Activated CD4-positive, alpha-beta memory T cell treated with anti-CD3 and anti-CD28 coated beads for 36 hours (primary cell): ENCODE data around the gene KRT33B. TPM values are rescaled to one million over a fixed set of nuclear protein-coding genes. Genes with fewer than 3 reads are reported as not detected.

Experiments
- CTCF ChIA-PET: fragments of 350-600 bp; sonication (Branson Sonifier 250); formaldehyde crosslinking; loops from one replicate; lab custom pipeline; 2021; ENCODE audit warnings: antibody characterized with exemption, inconsistent platforms; lab: Charles Lee
- POLR2A ChIA-PET: fragments of 350-600 bp; sonication (Branson Sonifier 250); formaldehyde crosslinking; loops from one replicate; lab custom pipeline; 2021; ENCODE audit warnings: antibody characterized with exemption; lab: Charles Lee
- DNase-seq: peaks from one replicate; pipeline ENCODE4 v3.0.0-alpha.2; 2020
- H3K27ac Mint-ChIP-seq: one replicate; pipeline ENCODE4 v1.8.0; 2021; ENCODE audit warnings: mixed read lengths
- H3K27me3 Mint-ChIP-seq: one replicate; pipeline ENCODE4 v1.8.0; 2021; ENCODE audit warnings: mixed read lengths
- H3K36me3 Mint-ChIP-seq: one replicate; pipeline ENCODE4 v1.8.0; 2021; ENCODE audit warnings: mixed read lengths
- H3K4me1 Mint-ChIP-seq: one replicate; pipeline ENCODE4 v1.8.0; 2021; ENCODE audit warnings: low read depth, mixed read lengths
- H3K4me3 Mint-ChIP-seq: one replicate; pipeline ENCODE4 v1.8.0; 2021; ENCODE audit warnings: mild to moderate bottlenecking, mixed read lengths
- H3K9me3 Mint-ChIP-seq: one replicate; pipeline ENCODE4 v1.8.0; 2021; ENCODE audit warnings: mixed read lengths
- intact Hi-C: fragments of 100-400 bp; cut with micrococcal nuclease; formaldehyde crosslinking; loops from one replicate; pipeline ENCODE4 v1.15.1; 2023
- total RNA-seq, 2 experiments: library from RNA; stranded (reverse); gene quantifications; one replicate each; pipeline ENCODE4 v1.2.3, GENCODE V29; 2021

KRT33B gene
- total RNA-seq: not detected

GRCh38 chr17:41369713-41370112 lies at the start of gene KRT33B:
Gene KRT33B, minus strand, starts transcription at chr17:41369813. Its CDS starts 63 bp downstream, at chr17:41369750.
- peaks cover 8% of the 10 kb centered on the region for H3K9me3 Mint-ChIP-seq
- no peak within 1 kb of the TSS for H3K27ac Mint-ChIP-seq
- DNase-seq: no peak
- no peaks in the 10 kb centered on the region for H3K27me3 Mint-ChIP-seq
- POLR2A ChIA-PET: no interaction called here
- H3K36me3 Mint-ChIP-seq: no peaks in the 10 kb centered on the region
- CTCF ChIA-PET: interaction anchor here (1.7 kb wide), 1 partner anchor 179 kb away, joined by 4 read pairs; no protein-coding TSS in a partner anchor
- intact Hi-C loops: no loop called here
- peaks cover 3% of the 10 kb centered on the region for H3K4me1 Mint-ChIP-seq
- H3K4me3 Mint-ChIP-seq: no peak within 1 kb of the TSS

- ChIA-PET POLR2A (no interaction called here), CTCF (interaction anchor here (0.8 to 1.5 kb wide), 7 partner anchors 10 to 547 kb away, joined by 3 to 8 read pairs (median 4); no protein-coding TSS in a partner anchor)
- no peak overlapping the region for H3K27ac Mint-ChIP-seq
- no peak overlapping the region for H3K4me3 Mint-ChIP-seq
- no peak for DNase-seq
- H3K27me3 Mint-ChIP-seq: no peaks in the 10 kb centered on the region
- intact Hi-C loops: no loop called here
- no peaks in the 10 kb centered on the region for H3K36me3 Mint-ChIP-seq
- peaks cover 3% of the 10 kb centered on the region for H3K4me1 Mint-ChIP-seq
- no peaks in the 10 kb centered on the region for H3K9me3 Mint-ChIP-seq
These were observed 48.7 kb upstream of the KRT33B start for GRCh38 chr17:41418116-41418860.

GRCh38 chr17:41417576-41418015 lies 48.0 kb upstream of the KRT33B start:
- no peaks in the 10 kb centered on the region for H3K27me3 Mint-ChIP-seq
- H3K4me3 Mint-ChIP-seq: no peak overlapping the region
- H3K36me3 Mint-ChIP-seq: no peaks in the 10 kb centered on the region
- POLR2A ChIA-PET: no interaction called here
- peaks cover 3% of the 10 kb centered on the region for H3K4me1 Mint-ChIP-seq
- intact Hi-C loops: no loop called here
- CTCF ChIA-PET: interaction anchor here (0.6 to 1.5 kb wide), 8 partner anchors 10 to 546 kb away, joined by 3 to 8 read pairs (median 4); no protein-coding TSS in a partner anchor
- H3K9me3 Mint-ChIP-seq: no peaks in the 10 kb centered on the region
- no peak overlapping the region for H3K27ac Mint-ChIP-seq
- DNase-seq: no peak

GRCh38 chr17:41417127-41417526 lies 47.5 kb upstream of the KRT33B start:
- ChIA-PET POLR2A (no interaction called here), CTCF (interaction anchor here (0.6 to 1.5 kb wide), 9 partner anchors 9 to 546 kb away, joined by 3 to 8 read pairs (median 4); no protein-coding TSS in a partner anchor)
- H3K9me3 Mint-ChIP-seq: no peaks in the 10 kb centered on the region
- no peaks in the 10 kb centered on the region for H3K27me3 Mint-ChIP-seq
- intact Hi-C loops: no loop called here
- H3K4me1 Mint-ChIP-seq: peaks cover 3% of the 10 kb centered on the region
- H3K4me3 Mint-ChIP-seq: no peak overlapping the region
- H3K27ac Mint-ChIP-seq: no peak overlapping the region
- no peaks in the 10 kb centered on the region for H3K36me3 Mint-ChIP-seq
- DNase-seq: no peak

- H3K36me3 Mint-ChIP-seq: no peaks in the 10 kb centered on the region
- peaks cover 3% of the 10 kb centered on the region for H3K4me1 Mint-ChIP-seq
- intact Hi-C loops: no loop called here
- ChIA-PET CTCF (interaction anchor here (0.7 to 0.9 kb wide), 2 partner anchors 11 to 331 kb away, joined by 3 read pairs; no protein-coding TSS in a partner anchor), POLR2A (no interaction called here)
- H3K9me3 Mint-ChIP-seq: no peaks in the 10 kb centered on the region
- H3K27ac Mint-ChIP-seq: no peak overlapping the region
- no peak overlapping the region for H3K4me3 Mint-ChIP-seq
- no peak for DNase-seq
- H3K27me3 Mint-ChIP-seq: no peaks in the 10 kb centered on the region
These were observed 46.9 kb upstream of the KRT33B start for GRCh38 chr17:41416479-41416878.

- intact Hi-C loops: no loop called here
- Mint-ChIP-seq H3K27me3 (no peaks in the 10 kb centered on the region), H3K4me3 (no peak overlapping the region)
These were observed 46.3 kb upstream of the KRT33B start for GRCh38 chr17:41415833-41416335.

GRCh38 chr17:41415411-41415810 lies 45.8 kb upstream of the KRT33B start:
- POLR2A ChIA-PET: no interaction called here
- no peaks in the 10 kb centered on the region for H3K9me3 Mint-ChIP-seq

More at GRCh38 chr17:41415833-41416335, 46.3 kb upstream of the KRT33B start:
- ChIA-PET POLR2A (no interaction called here), CTCF (interaction anchor here (0.7 to 0.9 kb wide), 2 partner anchors 8 to 330 kb away, joined by 3 read pairs; no protein-coding TSS in a partner anchor)
- DNase-seq: no peak
- Mint-ChIP-seq H3K36me3 (no peaks in the 10 kb centered on the region), H3K9me3 (no peaks in the 10 kb centered on the region), H3K27ac (no peak overlapping the region), H3K4me1 (peaks cover 3% of the 10 kb centered on the region)

GRCh38 chr17:41413982-41414381 lies 44.4 kb upstream of the KRT33B start:
- H3K36me3 Mint-ChIP-seq: no peaks in the 10 kb centered on the region
- CTCF ChIA-PET: no interaction called here
- no peak for DNase-seq
- H3K9me3 Mint-ChIP-seq: no peaks in the 10 kb centered on the region
- no peaks in the 10 kb centered on the region for H3K27me3 Mint-ChIP-seq
- H3K4me3 Mint-ChIP-seq: no peak overlapping the region
- peaks cover 8% of the 10 kb centered on the region for H3K4me1 Mint-ChIP-seq
- POLR2A ChIA-PET: interaction anchor here (1.1 kb wide), 1 partner anchor 10 kb away, joined by 3 read pairs; no protein-coding TSS in a partner anchor
- H3K27ac Mint-ChIP-seq: no peak overlapping the region
- intact Hi-C loops: no loop called here

More at GRCh38 chr17:41415411-41415810, 45.8 kb upstream of the KRT33B start:
- peaks cover 3% of the 10 kb centered on the region for H3K4me1 Mint-ChIP-seq
- DNase-seq: no peak
- CTCF ChIA-PET: interaction anchor here (0.7 to 0.9 kb wide), 2 partner anchors 8 to 330 kb away, joined by 3 read pairs; no protein-coding TSS in a partner anchor
- H3K27ac Mint-ChIP-seq: no peak overlapping the region
- H3K36me3 Mint-ChIP-seq: no peaks in the 10 kb centered on the region
- H3K4me3 Mint-ChIP-seq: no peak overlapping the region
- intact Hi-C loops: no loop called here
- no peaks in the 10 kb centered on the region for H3K27me3 Mint-ChIP-seq

- ChIA-PET POLR2A (interaction anchor here (1.1 kb wide), 1 partner anchor 10 kb away, joined by 3 read pairs; no protein-coding TSS in a partner anchor), CTCF (no interaction called here)
- Mint-ChIP-seq H3K4me3 (no peak overlapping the region), H3K4me1 (peaks cover 12% of the 10 kb centered on the region), H3K9me3 (no peaks in the 10 kb centered on the region), H3K27me3 (no peaks in the 10 kb centered on the region), H3K36me3 (no peaks in the 10 kb centered on the region), H3K27ac (no peak overlapping the region)
- intact Hi-C loops: no loop called here
- no peak for DNase-seq
These were observed 43.8 kb upstream of the KRT33B start for GRCh38 chr17:41413353-41413957.

GRCh38 chr17:41411072-41411840 lies 41.6 kb upstream of the KRT33B start:
- H3K4me3 Mint-ChIP-seq: no peak overlapping the region
- peaks cover 14% of the 10 kb centered on the region for H3K4me1 Mint-ChIP-seq
- H3K27ac Mint-ChIP-seq: no peak overlapping the region
- ChIA-PET CTCF (no interaction called here), POLR2A (no interaction called here)
- DNase-seq: no peak
- intact Hi-C loops: no loop called here
- no peaks in the 10 kb centered on the region for H3K36me3 Mint-ChIP-seq
- no peaks in the 10 kb centered on the region for H3K27me3 Mint-ChIP-seq
- no peaks in the 10 kb centered on the region for H3K9me3 Mint-ChIP-seq

GRCh38 chr17:41407226-41407625 lies 37.6 kb upstream of the KRT33B start:
- H3K4me1 Mint-ChIP-seq: peaks cover 43% of the 10 kb centered on the region
- no peaks in the 10 kb centered on the region for H3K36me3 Mint-ChIP-seq
- no peak overlapping the region for H3K4me3 Mint-ChIP-seq
- H3K27ac Mint-ChIP-seq: no peak overlapping the region
- intact Hi-C loops: loop anchor here (10.0 kb wide), 1 partner anchor 88 kb away; no protein-coding TSS in a partner anchor
- H3K9me3 Mint-ChIP-seq: no peaks in the 10 kb centered on the region
- ChIA-PET POLR2A (no interaction called here), CTCF (interaction anchor here (1.1 to 4.5 kb wide), 4 partner anchors 10 to 241 kb away, joined by 4 to 24 read pairs (median 4); no protein-coding TSS in a partner anchor)
- H3K27me3 Mint-ChIP-seq: no peaks in the 10 kb centered on the region
- DNase-seq: no peak
